GM23338 (cell line): ENCODE data around the gene PLIN4. TPM values are rescaled to one million over a fixed set of nuclear protein-coding genes. Genes with fewer than 3 reads are reported as not detected.

ENCODE experiments used
- ATAC-seq: fragments of 200-7000 bp; cut with Tn5 transposase; 3 replicates; pipeline ENCODE4 v1.9.1; 2020
- DNase-seq: peaks from one replicate; pipeline ENCODE4 v3.0.0-alpha.2; 2015; ENCODE audit warnings: low spot score
- H2AFZ ChIP-seq: fragments of 200-600 bp; sonication (generic); 2 replicates; pipeline ENCODE4 v1.8.0; 2016; ENCODE audit warnings: antibody characterized with exemption, mild to moderate bottlenecking, moderate library complexity
- H3F3A ChIP-seq: fragments of 200-600 bp; sonication (generic); replicated peaks from 2 replicates; pipeline ENCODE4 v1.8.0; 2017; ENCODE audit warnings: antibody characterized with exemption, mixed run types, low read depth
- H3K27ac ChIP-seq: fragments of 200-600 bp; sonication (generic); 2 replicates; pipeline ENCODE4 v1.6.1; 2016; ENCODE audit warnings: low read depth
- H3K27me3 ChIP-seq: fragments of 200-600 bp; sonication (generic); 2 replicates; pipeline ENCODE4 v1.8.0; 2016; ENCODE audit warnings: mild to moderate bottlenecking, mixed run types, moderate library complexity; ENCODE audit not compliant: insufficient read depth
- H3K36me3 ChIP-seq: fragments of 200-600 bp; sonication (generic); 2 replicates; pipeline ENCODE4 v1.8.0; 2016; ENCODE audit warnings: mild to moderate bottlenecking; ENCODE audit not compliant: insufficient read depth
- H3K4me1 ChIP-seq: fragments of 200-600 bp; sonication (generic); 2 replicates; pipeline ENCODE4 v1.8.0; 2016; ENCODE audit warnings: mild to moderate bottlenecking, moderate library complexity; ENCODE audit not compliant: insufficient read depth
- H3K4me2 ChIP-seq: fragments of 200-600 bp; sonication (generic); 2 replicates; pipeline ENCODE4 v1.7.1; 2017; ENCODE audit warnings: mixed run types
- H3K4me3 ChIP-seq: fragments of 200-600 bp; sonication (generic); 2 replicates; pipeline ENCODE4 v1.6.1; 2016; ENCODE audit warnings: mixed run types
- H3K79me2 ChIP-seq: fragments of 200-600 bp; sonication (generic); replicated peaks from 2 replicates; pipeline ENCODE4 v1.8.0; 2017; ENCODE audit warnings: mild to moderate bottlenecking; ENCODE audit not compliant: insufficient read depth
- H3K9me2 ChIP-seq: fragments of 200-600 bp; sonication (generic); 2 replicates; pipeline ENCODE4 v1.8.0; 2017; ENCODE audit not compliant: insufficient read depth
- H4K20me1 ChIP-seq: fragments of 200-600 bp; sonication (generic); replicated peaks from 2 replicates; pipeline ENCODE4 v1.8.0; 2017; ENCODE audit warnings: mild to moderate bottlenecking; ENCODE audit not compliant: insufficient read depth
- H3K27ac Mint-ChIP-seq: 2 replicates; pipeline ENCODE4 v1.8.0; 2020; ENCODE audit warnings: inconsistent platforms, mild to moderate bottlenecking, moderate library complexity, mixed read lengths
- H3K27me3 Mint-ChIP-seq: 3 replicates; pipeline ENCODE4 v1.8.0; 2022; ENCODE audit warnings: low read depth, mild to moderate bottlenecking, moderate library complexity, mixed read lengths, inconsistent platforms; ENCODE audit not compliant: insufficient read depth, poor library complexity
- H3K36me3 Mint-ChIP-seq: 3 replicates; pipeline ENCODE4 v1.8.0; 2021; ENCODE audit warnings: low read depth, mild to moderate bottlenecking, inconsistent platforms, moderate library complexity, mixed read lengths
- H3K4me1 Mint-ChIP-seq: 3 replicates; pipeline ENCODE4 v1.8.0; 2020; ENCODE audit warnings: mild to moderate bottlenecking, inconsistent platforms, mixed read lengths
- H3K4me3 Mint-ChIP-seq: 3 replicates; pipeline ENCODE4 v1.8.0; 2021; ENCODE audit warnings: moderate library complexity, mild to moderate bottlenecking, inconsistent platforms, mixed read lengths
- H3K9me3 Mint-ChIP-seq: 3 replicates; pipeline ENCODE4 v1.8.0; 2020; ENCODE audit warnings: moderate library complexity, mild to moderate bottlenecking, inconsistent platforms, mixed read lengths
- CREB1 ChIP-seq: fragments of 250-450 bp; sonication (Bioruptor Pico); IDR thresholded peaks from 2 replicates; pipeline ENCODE4 v1.5.0; 2020; ENCODE audit warnings: low read depth, mild to moderate bottlenecking, moderate library complexity
- CTCF ChIP-seq, 2 experiments: fragments of 200-600 bp in 1 of 2; sonication (generic) in 1 of 2; conservative IDR thresholded peaks; 2 replicates each; pipeline versions ENCODE4 v1.5.1 to v1.6.1; 2016 to 2017; ENCODE audit warnings: antibody characterized with exemption in 2 of 2, low read depth in 2 of 2, mild to moderate bottlenecking in 2 of 2, moderate library complexity in 1 of 2
- ETS1 ChIP-seq: IDR thresholded peaks from 2 replicates; pipeline ENCODE4 v1.6.1; 2016; ENCODE audit warnings: antibody characterized with exemption
- NANOG ChIP-seq: IDR thresholded peaks from 2 replicates; pipeline ENCODE4 v1.6.1; 2016; ENCODE audit warnings: antibody characterized with exemption, borderline replicate concordance
- POLR2AphosphoS5 ChIP-seq: IDR thresholded peaks from 2 replicates; pipeline ENCODE4 v1.6.1; 2016; ENCODE audit warnings: antibody characterized with exemption, low read depth
- REST ChIP-seq: IDR thresholded peaks from one replicate; pipeline ENCODE4 v1.6.1; 2018; ENCODE audit warnings: antibody characterized with exemption; ENCODE audit not compliant: unreplicated experiment
- ZNF114 ChIP-seq: fragments of 250-450 bp; sonication (Bioruptor Pico); IDR thresholded peaks from 2 replicates; pipeline ENCODE4 v1.5.0; 2020; ENCODE audit warnings: mild to moderate bottlenecking, moderate library complexity
- polyA plus RNA-seq: library from polyadenylated mRNA; unstranded; fragments of >200 nt; fragmentation: Nextera tagmentation; extraction: Ambion mirVana; gene quantifications from 2 replicates; pipeline ENCODE4 v1.2.1, GENCODE V29; 2016
- total RNA-seq: library from RNA; depleted of rRNA; stranded (reverse); fragments of >200 nt; shearing (Covaris generic); gene quantifications from 2 replicates; pipeline ENCODE4 v1.2.3, GENCODE V29; 2014

PLIN4 gene
- total and polyA plus RNA-seq, 2 experiments from 2014 or later = 0.19 to 0.59 TPM

GRCh38 chr19:4538601-4538954 is 20.3 kb upstream of the PLIN4 start:
- no peak for TF ChIP-seq ETS1
- TF ChIP-seq CTCF (conservative IDR thresholded peaks at IDR 0.05; ENCODE audit: low read depth in 2 of 2) = no peak
- no peak for TF ChIP-seq CREB1 (CRISPR knock-in tag)
- TF ChIP-seq REST = no peak
- TF ChIP-seq NANOG = no peak
- no peak for TF ChIP-seq POLR2AphosphoS5
- TF ChIP-seq ZNF114 (CRISPR knock-in tag) = no peak
- Histone ChIP-seq H2AFZ (no peak overlapping the region), H3K9me2 (no peaks in the 10 kb centered on the region), H3K27me3 (peaks cover 14% of the 10 kb centered on the region), H4K20me1 (no peaks in the 10 kb centered on the region), H3F3A (peaks cover 6% of the 10 kb centered on the region; the same call in 1 of the 2 replicates), H3K4me1 (no peaks in the 10 kb centered on the region; the same call in 1 of the 2 replicates), H3K79me2 (no peaks in the 10 kb centered on the region), H3K4me2 (no peak overlapping the region), H3K27ac (no peak overlapping the region), H3K36me3 (no peaks in the 10 kb centered on the region), H3K4me3 (no peak overlapping the region)
- DNase-seq (no peak), ATAC-seq (no peak)
- Mint-ChIP-seq H3K27ac (no peak overlapping the region), H3K4me3 (no peak overlapping the region), H3K4me1 (peaks cover 10% of the 10 kb centered on the region), H3K36me3 (no peaks in the 10 kb centered on the region), H3K9me3 (peaks cover 6% of the 10 kb centered on the region; the same call in 1 of the 3 replicates), H3K27me3 (peaks cover 13% of the 10 kb centered on the region)

- H3K79me2 ChIP-seq = no peaks in the 10 kb centered on the region
- H3K27ac ChIP-seq = no peak overlapping the region
- H3K4me3 ChIP-seq = no peak overlapping the region
- H3K27me3 ChIP-seq = peaks cover 17% of the 10 kb centered on the region
- H3K4me1 ChIP-seq = no peaks in the 10 kb centered on the region; the same call in 1 of the 2 replicates
- ATAC-seq = peak; percentile 4; the same call in 2 of the 3 replicates
- peak; percentile 65 for DNase-seq
- Mint-ChIP-seq H3K27me3 (peaks cover 17% of the 10 kb centered on the region), H3K9me3 (peaks cover 6% of the 10 kb centered on the region; the same call in 1 of the 3 replicates), H3K4me1 (peaks cover 10% of the 10 kb centered on the region), H3K36me3 (no peaks in the 10 kb centered on the region), H3K4me3 (no peak overlapping the region), H3K27ac (no peak overlapping the region)
- TF ChIP-seq CREB1 (CRISPR knock-in tag) (no peak), CTCF (conservative IDR thresholded peaks at IDR 0.05; ENCODE audit: low read depth in 2 of 2) (peak in 1 of 2 experiments; percentile 72; a peak in 3 of 4 replicates)
- peaks cover 6% of the 10 kb centered on the region; the same call in 1 of the 2 replicates for H3F3A ChIP-seq
- H3K9me2 ChIP-seq = no peaks in the 10 kb centered on the region
- no peak overlapping the region for H3K4me2 ChIP-seq
- H4K20me1 ChIP-seq = no peaks in the 10 kb centered on the region
- no peaks in the 10 kb centered on the region for H3K36me3 ChIP-seq
- H2AFZ ChIP-seq = no peak overlapping the region
Measured at GRCh38 chr19:4537953-4538600, 19.8 kb upstream of the PLIN4 start.
